ENCODE measurements around the gene MRPL12. TPM values are rescaled to one million over a fixed set of nuclear protein-coding genes. Genes with fewer than 3 reads are reported as not detected.

MRPL12 gene
- total RNA-seq, 1 experiment from 2014 or later: 57.7 TPM

GRCh38 chr17:81700353-81701287 lies 2.5 kb upstream of the MRPL12 start:
- DNase-seq (ENCODE audit: low read depth): no peak

- no peak for DNase-seq (ENCODE audit: low read depth)
Observed at GRCh38 chr17:81701288-81702071, 1.7 kb upstream of the MRPL12 start.

GRCh38 chr17:81703747-81704654 lies 834 bp downstream of the MRPL12 start:
- DNase-seq (ENCODE audit: low read depth): no peak

- DNase-seq (ENCODE audit: low read depth): no peak
Observed at GRCh38 chr17:81705518-81706231, 2.5 kb downstream of the MRPL12 start.

- no peak for DNase-seq (ENCODE audit: low read depth)
Observed at GRCh38 chr17:81706232-81706611, 3.1 kb downstream of the MRPL12 start.

GRCh38 chr17:81706757-81707624 lies 3.8 kb downstream of the MRPL12 start:
- no peak for DNase-seq (ENCODE audit: low read depth)

- DNase-seq (ENCODE audit: low read depth): no peak
Observed at GRCh38 chr17:81707725-81708646, 4.8 kb downstream of the MRPL12 start.

- no peak for DNase-seq (ENCODE audit: low read depth)
Observed at GRCh38 chr17:81708739-81709185, 5.6 kb downstream of the MRPL12 start.

GRCh38 chr17:81710514-81711308 lies 7.5 kb downstream of the MRPL12 start:
- no peak for DNase-seq (ENCODE audit: low read depth)

- peak; percentile 89 for DNase-seq (ENCODE audit: low read depth)
Observed at GRCh38 chr17:81711814-81712467, 8.8 kb downstream of the MRPL12 start, which contains the start of gene SLC25A10. SLC25A10 (plus strand) TSS chr17:81712284; CDS start chr17:81712427, 143 bp downstream.

GRCh38 chr17:81712468-81713003 lies 9.4 kb downstream of the MRPL12 start:
- peak; percentile 46 for DNase-seq (ENCODE audit: low read depth)

- DNase-seq (ENCODE audit: low read depth): peak; percentile 60
Observed at GRCh38 chr17:81713004-81713555, 9.9 kb downstream of the MRPL12 start.

- no peak for DNase-seq (ENCODE audit: low read depth)
Observed at GRCh38 chr17:81713556-81714411, 10.6 kb downstream of the MRPL12 start.

GRCh38 chr17:81714412-81715106 lies 11.4 kb downstream of the MRPL12 start:
- DNase-seq (ENCODE audit: low read depth): no peak

Measured in HT1080 (cell line).